ENCODE measurements around the gene ARHGAP15.

- TF ChIP-seq CTCF (IDR thresholded peaks at IDR 0.05; ENCODE audit: low read depth, low read length, missing input control) (no peak), JUND (IDR thresholded peaks at IDR 0.05) (no peak), HNF4G (IDR thresholded peaks at IDR 0.05) (no peak), YY1 (IDR thresholded peaks at IDR 0.05) (no peak)
Measured at GRCh38 chr2:143163499-143163898, 34.3 kb downstream of the ARHGAP15 start.

All from liver (tissue), 3 donors.